GM21381 (cell line): ENCODE measurements around the gene PCDHB2.
"Not testable (repeated sequence)": the region's sequence is repeated elsewhere in the genome, so short reads cannot be mapped to it uniquely, and the experiment has no call there.

Experiments
- ATAC-seq: cut with Tn5 transposase; IDR thresholded peaks from one replicate; pipeline ENCODE4 v1.9.1; 2021; ENCODE audit warnings: mild to moderate bottlenecking, moderate library complexity; ENCODE audit not compliant: unreplicated experiment

Gene PCDHB2

DNA sequence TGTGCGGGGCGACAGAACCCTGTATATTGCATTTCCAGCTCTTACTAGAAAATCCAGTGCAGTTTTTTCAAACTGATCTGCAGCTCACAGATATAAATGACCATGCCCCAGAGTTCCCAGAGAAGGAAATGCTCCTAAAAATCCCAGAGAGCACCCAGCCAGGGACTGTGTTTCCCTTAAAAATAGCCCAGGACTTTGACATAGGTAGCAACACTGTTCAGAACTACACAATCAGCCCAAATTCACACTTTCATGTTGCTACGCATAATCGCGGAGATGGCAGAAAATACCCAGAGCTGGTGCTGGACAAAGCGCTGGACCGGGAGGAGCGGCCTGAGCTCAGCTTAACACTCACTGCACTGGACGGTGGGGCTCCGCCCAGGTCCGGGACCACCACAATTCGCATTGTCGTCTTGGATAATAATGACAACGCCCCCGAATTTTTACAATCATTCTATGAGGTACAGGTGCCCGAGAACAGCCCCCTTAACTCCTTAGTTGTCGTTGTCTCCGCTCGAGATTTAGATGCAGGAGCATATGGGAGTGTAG is 41.4 kb downstream of the PCDHB2 start:
- no peak for ATAC-seq

DNA sequence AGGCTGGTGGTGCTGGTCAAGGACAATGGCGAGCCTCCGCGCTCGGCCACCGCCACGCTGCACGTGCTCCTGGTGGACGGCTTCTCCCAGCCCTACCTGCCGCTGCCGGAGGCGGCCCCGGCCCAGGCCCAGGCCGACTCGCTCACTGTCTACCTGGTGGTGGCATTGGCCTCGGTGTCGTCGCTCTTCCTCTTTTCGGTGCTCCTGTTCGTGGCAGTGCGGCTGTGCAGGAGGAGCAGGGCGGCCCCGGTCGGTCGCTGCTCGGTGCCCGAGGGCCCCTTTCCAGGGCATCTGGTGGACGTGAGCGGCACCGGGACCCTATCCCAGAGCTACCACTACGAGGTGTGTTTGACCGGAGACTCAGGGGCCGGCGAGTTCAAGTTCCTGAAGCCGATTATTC is 42.9 kb downstream of the PCDHB2 start:
- not testable (repeated sequence) for ATAC-seq
